Tibial nerve (tissue), 4 donors: ENCODE measurements around the gene TPD52L2. TPM values are rescaled to one million over a fixed set of nuclear protein-coding genes. Genes with fewer than 3 reads are reported as not detected.
"Not testable (repeated sequence)": the region's sequence is repeated elsewhere in the genome, so short reads cannot be mapped to it uniquely, and the experiment has no call there.

ENCODE experiments used
- DNase-seq, 2 donors: peaks; one replicate each; pipeline ENCODE4 v3.0.0-alpha.2; 2019; ENCODE audit warnings: low spot score in 2 of 2
- H3K27ac ChIP-seq, 4 donors: fragments of 200-600 bp; sonication (generic) in 3 of 4; one replicate each; pipeline ENCODE4 v1.5.1; 2017 to 2019; ENCODE audit warnings: mild to moderate bottlenecking in 1 of 4
- H3K27me3 ChIP-seq, 2 donors: fragments of 200-600 bp; sonication (generic) in 1 of 2; one replicate each; pipeline versions ENCODE4 v1.5.1 to v1.6.0; 2017 to 2019
- H3K36me3 ChIP-seq, 3 donors: fragments of 200-600 bp; sonication (generic); one replicate each; pipeline ENCODE4 v1.5.1; 2018 to 2019
- H3K4me1 ChIP-seq, 4 donors: fragments of 200-600 bp; sonication (generic) in 3 of 4; one replicate each; pipeline ENCODE4 v1.5.1; 2017 to 2019
- H3K4me3 ChIP-seq, 4 donors: fragments of 200-600 bp; sonication (generic) in 3 of 4; one replicate each; pipeline ENCODE4 v1.5.1; 2017 to 2019; ENCODE audit warnings: mild to moderate bottlenecking in 1 of 4, moderate library complexity in 1 of 4
- H3K9me3 ChIP-seq, 4 donors: fragments of 200-600 bp; sonication (generic) in 3 of 4; one replicate each; pipeline ENCODE4 v1.5.1; 2017 to 2019
- CTCF ChIP-seq, 5 experiments: fragments of 200-600 bp in 3 of 5; fragments of 450-650 bp in 2 of 5; sonication (generic) in 3 of 5; IDR thresholded peaks; one replicate each; pipeline ENCODE4 v1.5.1; 2016 to 2019; ENCODE audit warnings: antibody characterized with exemption in 5 of 5, mild to moderate bottlenecking in 3 of 5, moderate library complexity in 2 of 5
- EP300 ChIP-seq, 2 donors: sonication (generic); formaldehyde crosslinking; IDR thresholded peaks; one replicate each; pipeline ENCODE4 v1.6.1; 2017; ENCODE audit warnings: antibody characterized with exemption in 2 of 2, mild to moderate bottlenecking in 1 of 2
- POLR2A ChIP-seq, 2 donors: fragments of 450-650 bp; IDR thresholded peaks; one replicate each; pipeline ENCODE4 v1.6.1; 2017; ENCODE audit warnings: antibody characterized with exemption in 2 of 2, mild to moderate bottlenecking in 2 of 2, moderate library complexity in 2 of 2
- WGBS, 2 donors: methylation state at CpG; one replicate each; pipeline ENCODE4 v1.1.5; 2018; 5-methylcytosine and 5-hydroxymethylcytosine counted together
- total RNA-seq, 4 donors: library from RNA; depleted of rRNA; stranded (reverse); fragments of >200 nt; gene quantifications; one replicate each; pipeline ENCODE4 v1.1.0, GENCODE V29; 2016

TPD52L2 gene
- total RNA-seq, 4 donors from 2014 or later = 108 to 122 (median 115) TPM

- H3K36me3 ChIP-seq = peaks cover 0 to 21% (median 7%) of the 10 kb centered on the region in 3 donors
- peaks cover 0 to 56% (median 29%) of the 10 kb centered on the region in 4 donors for H3K4me1 ChIP-seq
- 67 to 84% methylated on average over 18 of the region's 18 CpGs for WGBS, 2 donors
- H3K4me3 ChIP-seq = peak overlapping the region in 2 of 4 donors; percentile 62 to 84
- no peaks in the 10 kb centered on the region for H3K9me3 ChIP-seq
- H3K27me3 ChIP-seq = no peaks in the 10 kb centered on the region
- peak overlapping the region; percentile 76 to 99 (median 91) for H3K27ac ChIP-seq
- TF ChIP-seq CTCF (IDR thresholded peaks at IDR 0.05) (no peak), POLR2A (IDR thresholded peaks at IDR 0.05) (no peak), EP300 (IDR thresholded peaks at IDR 0.05) (no peak)
- no peak for DNase-seq
These were observed 1.9 kb upstream of the TPD52L2 start for GRCh38 chr20:63863021-63863797.

GRCh38 chr20:63863798-63864544 is 1.1 kb upstream of the TPD52L2 start:
- Histone ChIP-seq H3K36me3 (peaks cover 0 to 29% (median 13%) of the 10 kb centered on the region in 3 donors), H3K4me3 (peak overlapping the region; percentile 61 to 100 (median 73)), H3K27me3 (no peaks in the 10 kb centered on the region), H3K27ac (peak overlapping the region; percentile 76 to 99 (median 91)), H3K9me3 (no peaks in the 10 kb centered on the region), H3K4me1 (peaks cover 0 to 55% (median 22%) of the 10 kb centered on the region in 4 donors)
- DNase-seq = peak; percentile 72 to 73
- 8 to 9% methylated on average over 34 to 37 of the region's 38 CpGs for WGBS, 2 donors
- TF ChIP-seq EP300 (IDR thresholded peaks at IDR 0.05) (peak; percentile 37 to 77), CTCF (IDR thresholded peaks at IDR 0.05) (peak; percentile 70 to 89 (median 71)), POLR2A (IDR thresholded peaks at IDR 0.05) (no peak)

- Histone ChIP-seq H3K36me3 (peaks cover 0 to 35% (median 19%) of the 10 kb centered on the region in 3 donors), H3K27me3 (no peaks in the 10 kb centered on the region), H3K27ac (peak overlapping the region; percentile 76 to 99 (median 91)), H3K4me1 (peaks cover 0 to 50% (median 20%) of the 10 kb centered on the region in 4 donors), H3K9me3 (no peaks in the 10 kb centered on the region), H3K4me3 (peak overlapping the region; percentile 61 to 100 (median 73))
- TF ChIP-seq POLR2A (IDR thresholded peaks at IDR 0.05) = no peak
- no peak for TF ChIP-seq CTCF (IDR thresholded peaks at IDR 0.05)
- no peak for TF ChIP-seq EP300 (IDR thresholded peaks at IDR 0.05)
- no peak for DNase-seq
- WGBS, 2 donors = 0 to 1% methylated on average over 25 of the region's 25 CpGs
These were observed 509 bp upstream of the TPD52L2 start for GRCh38 chr20:63864545-63864977.

- WGBS, 2 donors = 93 to 94% methylated on average over 13 of the region's 13 CpGs
- H3K4me3 ChIP-seq, H3K9me3 ChIP-seq, DNase-seq, H3K27ac ChIP-seq, H3K27me3 ChIP-seq: not testable (repeated sequence)
- peaks cover 2 to 48% (median 19%) of the 10 kb centered on the region in 3 donors for H3K36me3 ChIP-seq
- peaks cover 0 to 50% (median 20%) of the 10 kb centered on the region in 4 donors for H3K4me1 ChIP-seq
These were observed 2.0 kb downstream of the TPD52L2 start for GRCh38 chr20:63867042-63867441.

- H3K27ac ChIP-seq = no peak overlapping the region
- H3K36me3 ChIP-seq = peaks cover 2 to 52% (median 15%) of the 10 kb centered on the region in 3 donors
- no peak for DNase-seq
- TF ChIP-seq POLR2A (IDR thresholded peaks at IDR 0.05) = no peak
- TF ChIP-seq CTCF (IDR thresholded peaks at IDR 0.05) = no peak
- no peak for TF ChIP-seq EP300 (IDR thresholded peaks at IDR 0.05)
- no peaks in the 10 kb centered on the region for H3K27me3 ChIP-seq
- H3K9me3 ChIP-seq = no peaks in the 10 kb centered on the region
- peaks cover 0 to 50% (median 18%) of the 10 kb centered on the region in 4 donors for H3K4me1 ChIP-seq
- 90 to 91% methylated on average over 5 of the region's 5 CpGs for WGBS, 2 donors
- no peak overlapping the region for H3K4me3 ChIP-seq
These were observed 3.2 kb downstream of the TPD52L2 start for GRCh38 chr20:63868264-63868663.
